RPMI8226 (cell line): ENCODE measurements around the gene LTA4H.

Experiments used
- DNase-seq: peaks from one replicate; pipeline ENCODE4 v3.0.0-alpha.2; 2015

The LTA4H gene

GRCh38 chr12:96033549-96034389, 1.6 kb downstream of the LTA4H start:
- DNase-seq = no peak

DNA sequence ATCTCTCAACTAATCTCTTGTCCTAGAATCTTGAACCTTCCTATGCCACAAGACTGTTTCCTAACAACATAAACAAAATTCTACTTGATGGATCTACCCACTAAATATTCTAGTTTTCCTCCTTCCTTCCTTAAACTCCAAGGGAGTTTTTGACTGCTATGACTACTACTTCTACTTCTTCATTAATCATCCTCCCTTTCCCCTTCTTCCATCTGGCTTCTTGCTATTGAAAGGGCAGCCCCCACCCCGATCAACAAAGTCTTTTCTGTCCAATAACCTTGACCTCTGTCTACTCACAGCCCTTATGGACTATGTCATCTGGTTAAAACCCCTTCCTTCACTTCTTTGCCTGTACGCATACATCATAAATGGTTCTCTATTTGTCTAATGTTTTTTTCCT, 5.6 kb downstream of the LTA4H start:
- DNase-seq = no peak

GRCh38 chr12:96028538-96028937, 6.8 kb downstream of the LTA4H start:
- DNase-seq = no peak

DNA sequence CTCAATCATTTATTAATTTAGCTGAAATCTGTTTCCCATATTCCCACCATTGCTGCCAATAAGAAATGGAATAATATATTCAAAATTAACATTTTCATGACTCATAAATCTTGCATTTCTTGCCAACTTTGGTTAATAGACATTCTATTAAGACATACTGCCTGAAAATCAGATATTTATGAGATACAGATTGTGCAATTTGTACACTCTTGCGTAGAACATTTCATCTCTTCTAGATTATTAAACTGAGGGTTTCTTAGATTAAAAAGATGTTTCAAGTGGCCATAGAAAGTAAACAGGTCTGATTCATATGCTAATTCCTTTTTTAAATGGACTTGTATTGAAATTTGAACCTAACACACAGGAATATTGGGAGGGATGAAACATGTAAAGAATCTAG, 9.1 kb downstream of the LTA4H start:
- DNase-seq = no peak

GRCh38 chr12:96025518-96025917, 9.9 kb downstream of the LTA4H start:
- DNase-seq = no peak

GRCh38 chr12:96020314-96021003, 14.9 kb downstream of the LTA4H start:
- DNase-seq = peak; percentile 70

GRCh38 chr12:96015672-96016071, 19.7 kb downstream of the LTA4H start:
- peak; percentile 20 for DNase-seq

DNA sequence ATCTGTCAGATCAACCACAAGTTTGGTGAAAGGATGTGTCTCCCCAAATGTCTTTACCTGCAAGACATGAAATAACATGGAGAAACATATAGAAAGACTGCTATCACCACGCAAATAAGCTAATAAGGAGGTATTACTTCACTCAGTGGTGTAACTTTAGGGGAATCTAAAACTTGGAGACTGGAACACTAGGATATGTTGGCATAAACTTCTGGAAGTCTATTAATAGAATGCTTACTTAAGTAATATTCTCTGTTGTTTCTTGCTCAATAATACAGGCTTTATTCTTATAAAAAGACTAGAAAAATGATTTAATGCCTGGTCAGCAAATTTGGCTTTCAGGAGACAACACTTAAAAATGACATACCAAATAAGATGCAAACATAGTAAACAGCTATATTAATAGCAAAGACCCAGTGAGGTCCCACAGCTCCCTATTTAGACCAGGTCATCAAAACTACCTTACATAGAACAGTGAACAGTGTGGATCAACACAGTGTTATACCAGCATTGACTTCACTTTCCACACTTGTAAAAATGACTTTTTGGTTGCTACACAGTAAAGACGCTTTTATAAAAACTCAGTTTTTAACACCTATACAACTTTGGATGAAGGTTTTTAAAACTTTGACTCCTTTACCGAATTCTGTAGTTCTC, 20.3 kb downstream of the LTA4H start:
- DNase-seq = no peak

GRCh38 chr12:96007729-96008128, 27.7 kb downstream of the LTA4H start:
- no peak for DNase-seq

DNA sequence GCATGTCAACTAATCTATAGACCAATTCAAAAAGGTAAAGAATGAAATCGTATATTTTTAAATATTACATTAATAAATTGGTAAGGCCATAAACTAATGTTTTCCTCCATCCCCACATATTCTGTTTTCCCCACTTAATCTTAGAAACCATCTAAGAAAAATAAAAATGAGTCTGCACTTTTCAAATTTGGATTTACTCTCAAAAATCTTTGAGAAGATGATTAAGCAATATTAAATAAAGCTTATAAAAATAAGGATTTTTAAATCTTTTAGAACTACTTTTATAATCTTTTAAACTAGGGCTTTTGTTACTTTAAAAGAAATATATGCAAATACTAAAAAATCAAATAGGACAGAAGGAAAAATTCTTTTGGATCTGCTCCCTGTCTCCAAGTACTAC, 28.7 kb downstream of the LTA4H start:
- DNase-seq = no peak

DNA sequence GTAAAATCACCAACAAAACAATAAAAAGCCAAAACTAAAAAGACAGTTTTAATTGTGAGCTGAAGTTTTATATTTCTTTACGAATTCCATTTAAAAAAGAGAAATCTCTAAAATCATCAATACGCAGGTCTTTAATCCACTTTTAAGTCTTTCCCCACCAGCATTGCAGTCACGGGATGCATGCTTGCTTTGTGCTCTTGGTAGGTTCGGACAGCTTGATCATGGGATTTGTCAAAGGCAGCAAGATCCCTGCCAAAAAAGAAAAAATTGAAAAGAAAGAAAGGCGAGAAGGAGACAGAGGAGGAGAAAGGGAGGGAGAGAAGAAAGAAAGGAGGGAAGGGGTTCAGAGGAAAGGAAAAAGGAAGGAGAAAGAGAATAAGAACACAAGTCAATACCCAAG, 34.5 kb downstream of the LTA4H start:
- DNase-seq = no peak

DNA sequence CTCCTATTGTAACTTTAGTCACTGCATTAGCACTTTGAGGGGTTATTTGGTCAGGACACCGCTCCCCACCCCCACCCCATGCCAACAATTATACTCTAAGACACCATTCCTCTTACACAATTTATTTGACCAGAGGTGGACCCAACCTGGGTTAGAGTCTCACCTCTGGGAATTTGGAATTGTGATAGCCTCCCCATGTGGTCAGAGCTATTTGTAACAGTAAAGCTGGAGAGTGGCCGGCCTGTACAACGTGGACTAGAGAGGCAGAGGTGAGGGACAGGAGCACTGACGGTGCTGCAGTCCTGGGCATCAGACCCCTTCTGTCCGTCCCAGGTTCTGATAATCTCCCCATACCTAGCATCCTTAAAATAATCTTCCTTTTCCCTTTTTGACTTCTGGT, 35.9 kb downstream of the LTA4H start:
- DNase-seq = no peak

DNA sequence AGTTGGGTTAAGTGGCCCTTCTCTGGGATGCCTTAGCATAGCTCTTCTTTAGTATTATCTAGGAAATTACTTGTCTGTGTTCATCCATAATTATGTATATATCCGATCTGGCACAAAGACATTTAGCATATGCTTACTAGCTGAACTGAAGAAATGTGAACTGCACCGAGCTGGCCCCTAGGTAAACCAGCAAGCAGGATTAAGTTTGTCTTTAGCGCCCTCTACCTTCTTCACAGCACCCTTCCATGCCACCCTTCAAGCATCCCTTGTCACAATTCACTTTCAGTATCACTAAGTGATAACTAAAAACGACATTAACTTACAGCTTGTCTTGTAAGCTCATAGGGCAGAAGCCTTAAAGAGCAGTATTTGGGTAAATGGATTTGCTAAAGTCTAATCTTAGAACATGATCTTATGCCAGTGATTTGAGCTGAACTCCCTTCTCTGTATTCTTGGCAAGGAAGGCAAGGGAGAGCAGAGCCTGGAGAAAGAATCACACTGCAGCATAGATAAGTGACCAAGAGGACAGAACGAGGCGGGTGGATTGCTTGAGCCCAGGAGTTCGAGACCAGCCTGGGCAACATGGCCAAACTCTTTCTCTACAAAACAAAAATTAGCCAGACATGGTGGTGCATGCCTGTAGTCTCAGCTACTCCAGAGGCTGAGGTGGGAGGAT, 36.6 kb downstream of the LTA4H start:
- DNase-seq = peak; percentile 81

- no peak for DNase-seq
These were observed 37.4 kb downstream of the LTA4H start for GRCh38 chr12:95997911-95998510.

DNA sequence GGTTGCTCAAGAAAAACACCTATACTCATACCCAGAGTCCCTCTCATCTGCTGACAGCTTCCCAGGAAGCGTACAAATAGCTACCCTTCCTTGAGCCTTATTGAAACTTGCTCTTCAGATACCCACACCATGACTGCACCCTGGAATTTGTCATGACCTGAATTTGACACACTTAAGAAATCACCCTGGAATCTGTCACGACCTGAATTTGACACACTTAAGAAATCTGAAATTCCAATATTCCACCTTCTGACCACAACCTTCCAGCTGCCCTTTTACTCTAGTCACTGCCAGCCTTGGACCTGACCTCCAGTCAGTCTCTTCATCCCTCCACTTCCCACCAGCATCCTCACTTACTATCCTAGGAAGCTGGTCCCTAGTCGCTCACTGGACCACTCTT, 38.1 kb downstream of the LTA4H start:
- no peak for DNase-seq

DNA sequence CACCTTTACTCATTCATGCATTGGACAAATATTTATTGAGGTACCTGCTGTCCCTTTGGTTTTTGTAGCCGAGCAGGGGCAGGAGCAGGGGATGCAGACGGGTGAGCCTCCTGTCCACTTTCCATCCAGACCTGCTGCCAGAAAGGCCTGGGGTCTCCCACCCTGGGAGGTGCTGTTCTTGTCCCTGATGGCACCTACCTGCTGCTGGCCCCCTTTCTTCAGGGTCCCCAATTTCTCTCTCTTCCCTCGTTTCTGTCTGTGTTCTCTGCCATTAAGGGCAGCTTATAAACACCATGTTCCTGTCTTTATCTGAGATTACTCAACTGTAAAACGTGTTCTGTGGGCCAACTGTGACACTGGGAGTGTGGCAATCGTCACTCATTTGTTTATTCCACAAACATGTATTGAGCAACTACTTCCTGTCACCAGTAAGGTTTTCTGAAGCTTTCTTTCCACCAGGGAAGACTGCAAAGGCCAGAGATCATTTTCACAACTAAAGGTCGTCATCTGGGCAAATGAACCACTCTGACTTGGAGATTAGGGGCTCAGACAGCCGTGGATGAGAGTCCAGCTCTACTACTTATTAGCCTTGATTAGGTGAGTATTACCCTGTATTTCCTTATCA, 39.2 kb downstream of the LTA4H start, which contains the start of gene HAL:
Gene HAL (minus strand): TSS at position 311 of the 625 bp plus-strand sequence. CDS start 434 bp downstream, outside the sequence.
- DNase-seq = no peak

GRCh38 chr12:95995238-95996031, 40.0 kb downstream of the LTA4H start:
- no peak for DNase-seq

DNA sequence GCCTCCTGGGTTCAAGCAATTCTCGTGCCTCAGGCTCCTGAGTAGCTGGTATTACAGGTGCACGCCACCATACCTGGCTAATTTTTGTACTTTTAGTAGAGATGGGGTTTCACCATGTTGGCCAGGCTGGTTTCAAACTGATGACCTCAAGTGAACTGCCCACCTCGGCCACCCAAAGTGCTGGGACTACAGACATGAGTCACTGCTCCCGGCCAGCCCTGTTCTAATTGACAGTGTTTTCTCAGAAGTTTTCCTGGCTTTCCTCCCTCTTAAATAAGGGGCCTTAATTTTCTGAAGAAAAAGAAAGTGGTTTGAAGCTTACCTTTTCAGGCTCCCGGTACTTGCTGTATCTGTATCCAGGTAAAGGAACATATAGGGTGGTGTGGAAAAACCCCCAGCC, 40.9 kb downstream of the LTA4H start:
- DNase-seq = no peak

- DNase-seq = no peak
These were observed 41.5 kb downstream of the LTA4H start for GRCh38 chr12:95993907-95994306.

DNA sequence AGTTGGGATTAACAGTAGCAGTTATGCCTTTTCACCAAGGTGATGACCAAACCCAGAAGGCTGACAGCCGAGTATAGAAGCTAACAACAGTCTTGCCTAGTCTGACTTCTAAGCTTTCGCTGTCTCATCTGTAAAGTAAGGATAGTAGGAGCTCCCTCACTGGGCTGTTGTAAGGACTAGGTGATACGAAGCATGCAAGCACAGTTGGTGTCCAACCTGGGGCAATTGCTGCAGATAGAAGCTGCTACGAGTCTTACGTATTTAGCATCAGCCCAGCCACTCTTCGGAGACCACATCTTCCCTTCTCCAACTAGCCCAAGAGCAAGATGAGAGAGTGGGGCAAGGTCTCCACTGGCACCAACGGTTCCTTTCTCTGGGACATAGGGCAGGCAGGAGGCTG, 45.3 kb downstream of the LTA4H start:
- no peak for DNase-seq

DNA sequence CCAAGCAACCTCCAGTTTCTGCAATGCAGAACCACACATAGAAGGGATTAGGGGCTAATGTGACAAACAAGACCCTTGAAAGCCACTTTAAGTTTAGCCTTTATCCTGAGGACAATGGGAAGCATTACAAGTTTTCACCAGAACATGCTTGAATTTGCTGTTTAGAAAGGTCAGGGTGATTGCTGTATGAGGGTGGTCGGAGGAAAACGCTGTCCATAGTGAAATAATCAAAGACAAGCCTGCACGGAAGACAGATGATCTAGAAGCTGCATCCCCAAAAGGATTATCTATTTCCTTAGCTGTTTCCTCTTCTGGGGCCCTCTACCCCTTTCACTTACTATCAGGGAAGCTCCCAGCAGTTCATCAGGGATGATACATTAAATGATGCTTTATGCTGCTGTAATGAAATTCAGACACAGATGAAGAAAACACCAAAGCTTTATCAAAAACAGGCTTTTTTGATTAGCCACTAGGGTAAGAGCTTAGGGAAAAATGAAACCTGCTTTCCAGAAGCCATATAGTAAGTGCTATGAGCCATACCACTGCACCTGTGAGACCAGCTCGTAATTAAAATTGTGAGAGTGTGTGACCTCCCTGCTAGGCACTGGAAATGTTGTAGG, 45.8 kb downstream of the LTA4H start:
- DNase-seq = no peak
